LNCAP (cell line): ENCODE results near the gene EPHA6.

ENCODE experiments used
- CTCF ChIP-seq: fragments of 450-650 bp; IDR thresholded peaks from 2 replicates; pipeline ENCODE4 v1.5.1; 2017; ENCODE audit warnings: mild to moderate bottlenecking

EPHA6 gene

GRCh38 chr3:97689962-97690361 lies 875.6 kb downstream of the EPHA6 start:
- no peak for TF ChIP-seq CTCF

DNA sequence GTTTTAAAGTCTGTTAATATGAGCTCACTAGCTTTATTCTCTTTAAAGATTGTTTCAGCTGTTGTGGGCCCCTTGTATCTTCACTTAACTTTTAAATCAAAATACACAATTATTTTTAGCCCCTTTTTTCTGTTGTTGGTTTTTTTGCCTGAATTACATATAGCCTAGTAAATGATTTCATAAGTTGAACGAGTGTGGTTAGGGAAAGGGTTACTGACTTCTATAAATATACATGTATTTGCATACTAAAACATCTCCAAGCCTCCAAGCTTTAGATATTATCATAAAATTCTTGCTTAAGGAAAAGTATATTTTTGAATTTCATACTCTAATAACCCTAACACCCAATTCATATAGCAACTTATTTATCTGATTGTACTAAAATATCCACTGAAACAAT lies 877.0 kb downstream of the EPHA6 start:
- no peak for TF ChIP-seq CTCF

GRCh38 chr3:97692389-97692788 lies 878.0 kb downstream of the EPHA6 start:
- TF ChIP-seq CTCF, result no peak

GRCh38 chr3:97692831-97693230 lies 878.4 kb downstream of the EPHA6 start:
- no peak for TF ChIP-seq CTCF

DNA sequence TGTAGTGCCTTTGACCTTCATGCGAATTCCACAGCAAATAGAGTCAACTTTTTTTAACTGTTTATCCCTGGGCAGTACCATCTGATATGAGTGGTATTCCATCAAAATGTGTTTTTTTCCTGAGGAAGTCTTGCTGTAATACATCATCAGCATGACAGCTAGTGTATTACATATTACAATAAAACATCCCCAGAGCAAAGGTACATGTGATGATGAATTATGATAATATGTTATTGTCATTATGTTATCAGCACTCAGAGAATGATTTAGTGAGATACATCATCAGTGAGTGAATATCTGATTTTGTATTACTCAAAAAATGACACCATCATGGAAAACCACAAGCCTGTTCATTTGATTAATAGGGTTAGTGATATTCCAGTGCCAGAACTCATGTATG lies 880.5 kb downstream of the EPHA6 start:
- no peak for TF ChIP-seq CTCF

GRCh38 chr3:97698691-97699090 lies 884.3 kb downstream of the EPHA6 start:
- no peak for TF ChIP-seq CTCF

- no peak for TF ChIP-seq CTCF
Measured at GRCh38 chr3:97699889-97700288, 885.5 kb downstream of the EPHA6 start.

DNA sequence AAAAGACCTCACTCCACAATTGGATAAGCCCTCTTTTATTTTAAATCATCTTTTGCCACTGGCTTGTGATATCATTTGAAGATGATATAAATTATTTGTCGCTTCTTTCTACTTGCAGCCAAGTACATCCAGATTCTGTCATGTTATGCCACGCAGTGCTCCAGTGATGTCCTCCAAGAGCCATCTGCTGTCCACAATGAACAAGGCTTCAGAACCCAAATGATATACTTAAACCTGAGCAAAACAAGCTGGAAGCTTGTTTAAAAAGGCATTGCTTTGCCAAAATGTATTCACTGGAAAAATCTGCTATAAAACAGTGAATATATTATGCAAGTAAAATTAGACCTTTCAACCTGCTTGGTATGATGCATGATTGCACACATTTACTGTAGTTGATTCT lies 891.4 kb downstream of the EPHA6 start:
- TF ChIP-seq CTCF, result peak; percentile 9; the same call in 1 of the 2 replicates
